ENCODE measurements around the gene C20orf202. TPM values are rescaled to one million over a fixed set of nuclear protein-coding genes. Genes with fewer than 3 reads are reported as not detected.

C20orf202 gene
- total and polyA plus RNA-seq, 2 experiments from 2014 or later, result not detected

DNA sequence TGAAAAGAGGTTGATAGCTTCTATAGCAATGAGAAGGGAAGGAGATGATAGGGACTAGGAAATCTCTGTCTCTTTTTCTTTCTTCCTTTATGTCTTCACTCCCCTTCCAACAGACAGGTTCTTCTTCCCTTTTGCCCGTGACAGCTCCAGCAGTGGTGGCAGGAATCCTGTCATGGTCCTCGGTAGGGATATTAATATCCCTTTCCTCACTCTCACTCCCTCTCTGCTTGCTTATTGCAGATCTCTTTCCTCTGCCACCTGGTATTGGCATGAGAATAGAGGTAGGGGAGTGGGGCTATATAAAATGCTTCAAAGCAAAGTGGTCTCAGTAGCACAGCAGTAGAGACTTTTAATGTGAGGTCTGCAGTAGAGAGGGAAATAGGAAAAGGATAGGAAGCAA, 42.3 kb downstream of the C20orf202 start:
- H3K9me2 ChIP-seq (ENCODE audit: insufficient read depth), result no peaks in the 10 kb centered on the region
- DNase-seq (ENCODE audit: low spot score), result no peak
- Mint-ChIP-seq H3K27ac (no peak overlapping the region), H3K4me3 (no peak overlapping the region), H3K36me3 (ENCODE audit: low read depth) (no peaks in the 10 kb centered on the region), H3K27me3 (ENCODE audit: insufficient read depth, low read depth, poor library complexity) (no peaks in the 10 kb centered on the region), H3K4me1 (peaks cover 5% of the 10 kb centered on the region; the same call in 2 of the 3 replicates), H3K9me3 (no peaks in the 10 kb centered on the region)
- no peaks in the 10 kb centered on the region for H3F3A ChIP-seq (replicated peaks; ENCODE audit: low read depth)
- H3K27ac ChIP-seq (ENCODE audit: low read depth), result no peak overlapping the region
- no peaks in the 10 kb centered on the region for H3K4me1 ChIP-seq (ENCODE audit: insufficient read depth)
- no peaks in the 10 kb centered on the region for H3K27me3 ChIP-seq (ENCODE audit: insufficient read depth)
- TF ChIP-seq ZNF114 (CRISPR knock-in tag; IDR thresholded peaks at IDR 0.05), result no peak
- TF ChIP-seq EZH2phosphoT487 (IDR thresholded peaks at IDR 0.05; ENCODE audit: unreplicated experiment), result no peak
- TF ChIP-seq ZNF331 (CRISPR knock-in tag; IDR thresholded peaks at IDR 0.05; ENCODE audit: low read depth), result no peak
- TF ChIP-seq, protein P1, sequence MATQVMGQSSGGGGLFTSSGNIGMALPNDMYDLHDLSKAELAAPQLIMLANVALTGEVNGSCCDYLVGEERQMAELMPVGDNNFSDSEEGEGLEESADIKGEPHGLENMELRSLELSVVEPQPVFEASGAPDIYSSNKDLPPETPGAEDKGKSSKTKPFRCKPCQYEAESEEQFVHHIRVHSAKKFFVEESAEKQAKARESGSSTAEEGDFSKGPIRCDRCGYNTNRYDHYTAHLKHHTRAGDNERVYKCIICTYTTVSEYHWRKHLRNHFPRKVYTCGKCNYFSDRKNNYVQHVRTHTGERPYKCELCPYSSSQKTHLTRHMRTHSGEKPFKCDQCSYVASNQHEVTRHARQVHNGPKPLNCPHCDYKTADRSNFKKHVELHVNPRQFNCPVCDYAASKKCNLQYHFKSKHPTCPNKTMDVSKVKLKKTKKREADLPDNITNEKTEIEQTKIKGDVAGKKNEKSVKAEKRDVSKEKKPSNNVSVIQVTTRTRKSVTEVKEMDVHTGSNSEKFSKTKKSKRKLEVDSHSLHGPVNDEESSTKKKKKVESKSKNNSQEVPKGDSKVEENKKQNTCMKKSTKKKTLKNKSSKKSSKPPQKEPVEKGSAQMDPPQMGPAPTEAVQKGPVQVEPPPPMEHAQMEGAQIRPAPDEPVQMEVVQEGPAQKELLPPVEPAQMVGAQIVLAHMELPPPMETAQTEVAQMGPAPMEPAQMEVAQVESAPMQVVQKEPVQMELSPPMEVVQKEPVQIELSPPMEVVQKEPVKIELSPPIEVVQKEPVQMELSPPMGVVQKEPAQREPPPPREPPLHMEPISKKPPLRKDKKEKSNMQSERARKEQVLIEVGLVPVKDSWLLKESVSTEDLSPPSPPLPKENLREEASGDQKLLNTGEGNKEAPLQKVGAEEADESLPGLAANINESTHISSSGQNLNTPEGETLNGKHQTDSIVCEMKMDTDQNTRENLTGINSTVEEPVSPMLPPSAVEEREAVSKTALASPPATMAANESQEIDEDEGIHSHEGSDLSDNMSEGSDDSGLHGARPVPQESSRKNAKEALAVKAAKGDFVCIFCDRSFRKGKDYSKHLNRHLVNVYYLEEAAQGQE (IDR thresholded peaks at IDR 0.05; ENCODE audit: unreplicated experiment), result no peak
- H2AFZ ChIP-seq, result no peak overlapping the region
- no peaks in the 10 kb centered on the region for H3K79me2 ChIP-seq (replicated peaks; ENCODE audit: insufficient read depth)
- ATAC-seq, result no peak
- no peaks in the 10 kb centered on the region for H3K36me3 ChIP-seq (ENCODE audit: insufficient read depth)
- H3K4me3 ChIP-seq, result no peak overlapping the region
- H3K4me2 ChIP-seq, result no peak overlapping the region
- no peaks in the 10 kb centered on the region for H4K20me1 ChIP-seq (replicated peaks; ENCODE audit: insufficient read depth)

DNA sequence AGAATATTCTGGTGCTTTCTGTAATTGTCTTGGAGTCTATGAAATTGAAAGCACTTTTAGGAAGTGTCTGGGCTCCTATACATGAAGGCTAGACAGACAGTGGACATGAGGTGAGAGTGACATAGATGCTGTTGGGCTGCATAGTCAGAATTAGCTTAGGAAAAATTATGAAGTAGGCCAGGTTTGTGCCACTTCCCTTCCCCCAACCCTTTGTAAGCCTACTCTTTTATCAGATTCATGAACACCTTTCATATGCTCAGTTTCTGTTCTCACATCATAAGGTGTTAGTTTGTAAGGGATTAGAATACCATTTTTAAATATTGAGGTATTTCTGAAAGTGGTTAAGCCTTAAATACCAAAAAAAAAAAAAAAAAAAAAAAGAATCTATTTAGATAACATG, 44.4 kb downstream of the C20orf202 start:
- H3K4me3 Mint-ChIP-seq, result no peak overlapping the region
- no peaks in the 10 kb centered on the region for H4K20me1 ChIP-seq (replicated peaks; ENCODE audit: insufficient read depth)
- TF ChIP-seq NANOG (IDR thresholded peaks at IDR 0.05; ENCODE audit: borderline replicate concordance) (no peak), EZH2 (IDR thresholded peaks at IDR 0.05; ENCODE audit: low read depth, unreplicated experiment) (no peak), JUNB (IDR thresholded peaks at IDR 0.05; ENCODE audit: unreplicated experiment) (no peak), EZH2phosphoT487 (IDR thresholded peaks at IDR 0.05; ENCODE audit: unreplicated experiment) (no peak), ZNF114 (CRISPR knock-in tag; IDR thresholded peaks at IDR 0.05) (no peak), POLR2AphosphoS5 (IDR thresholded peaks at IDR 0.05; ENCODE audit: low read depth) (no peak)
- TF ChIP-seq, protein P1 (IDR thresholded peaks at IDR 0.05; ENCODE audit: unreplicated experiment), result no peak
- TF ChIP-seq, protein P2, sequence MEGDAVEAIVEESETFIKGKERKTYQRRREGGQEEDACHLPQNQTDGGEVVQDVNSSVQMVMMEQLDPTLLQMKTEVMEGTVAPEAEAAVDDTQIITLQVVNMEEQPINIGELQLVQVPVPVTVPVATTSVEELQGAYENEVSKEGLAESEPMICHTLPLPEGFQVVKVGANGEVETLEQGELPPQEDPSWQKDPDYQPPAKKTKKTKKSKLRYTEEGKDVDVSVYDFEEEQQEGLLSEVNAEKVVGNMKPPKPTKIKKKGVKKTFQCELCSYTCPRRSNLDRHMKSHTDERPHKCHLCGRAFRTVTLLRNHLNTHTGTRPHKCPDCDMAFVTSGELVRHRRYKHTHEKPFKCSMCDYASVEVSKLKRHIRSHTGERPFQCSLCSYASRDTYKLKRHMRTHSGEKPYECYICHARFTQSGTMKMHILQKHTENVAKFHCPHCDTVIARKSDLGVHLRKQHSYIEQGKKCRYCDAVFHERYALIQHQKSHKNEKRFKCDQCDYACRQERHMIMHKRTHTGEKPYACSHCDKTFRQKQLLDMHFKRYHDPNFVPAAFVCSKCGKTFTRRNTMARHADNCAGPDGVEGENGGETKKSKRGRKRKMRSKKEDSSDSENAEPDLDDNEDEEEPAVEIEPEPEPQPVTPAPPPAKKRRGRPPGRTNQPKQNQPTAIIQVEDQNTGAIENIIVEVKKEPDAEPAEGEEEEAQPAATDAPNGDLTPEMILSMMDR (conservative IDR thresholded peaks at IDR 0.05; ENCODE audit: low read depth in 2 of 2), result no peak

More for the DNA sequence above, 44.4 kb downstream of the C20orf202 start:
- Histone ChIP-seq H3K36me3 (ENCODE audit: insufficient read depth) (no peaks in the 10 kb centered on the region), H3F3A (replicated peaks; ENCODE audit: low read depth) (no peaks in the 10 kb centered on the region), H3K4me3 (no peak overlapping the region), H3K4me2 (no peak overlapping the region), H3K27ac (ENCODE audit: low read depth) (no peak overlapping the region), H3K4me1 (ENCODE audit: insufficient read depth) (no peaks in the 10 kb centered on the region), H3K79me2 (replicated peaks; ENCODE audit: insufficient read depth) (no peaks in the 10 kb centered on the region), H3K27me3 (ENCODE audit: insufficient read depth) (0 out of 2 replicates have a peak, but pooled peaks cover 1% of the 10 kb centered on the region), H3K9me2 (ENCODE audit: insufficient read depth) (no peaks in the 10 kb centered on the region), H2AFZ (no peak overlapping the region)
- no peaks in the 10 kb centered on the region for H3K27me3 Mint-ChIP-seq (ENCODE audit: insufficient read depth, low read depth, poor library complexity)
- H3K9me3 Mint-ChIP-seq, result peaks cover 4% of the 10 kb centered on the region; the same call in 1 of the 3 replicates
- H3K27ac Mint-ChIP-seq, result no peak overlapping the region
- peaks cover 5% of the 10 kb centered on the region; the same call in 2 of the 3 replicates for H3K4me1 Mint-ChIP-seq
- DNase-seq (ENCODE audit: low spot score) (no peak), ATAC-seq (no peak)
- H3K36me3 Mint-ChIP-seq (ENCODE audit: low read depth), result no peaks in the 10 kb centered on the region
